C4-2B (cell line): ENCODE data around the gene CCDC78.

Experiments
- CTCF ChIP-seq: fragments of 450-650 bp; conservative IDR thresholded peaks from 2 replicates; pipeline ENCODE4 v1.5.1; 2017; ENCODE audit warnings: mild to moderate bottlenecking
- ZFX ChIP-seq: fragments of 450-650 bp; IDR thresholded peaks from 2 replicates; pipeline ENCODE4 v1.6.1; 2017

- TF ChIP-seq CTCF, result no peak
- TF ChIP-seq ZFX, result no peak
Observed at GRCh38 chr16:769934-770333, 43.7 kb upstream of the CCDC78 start.
